ENCODE measurements around the gene CDHR3.

DNA sequence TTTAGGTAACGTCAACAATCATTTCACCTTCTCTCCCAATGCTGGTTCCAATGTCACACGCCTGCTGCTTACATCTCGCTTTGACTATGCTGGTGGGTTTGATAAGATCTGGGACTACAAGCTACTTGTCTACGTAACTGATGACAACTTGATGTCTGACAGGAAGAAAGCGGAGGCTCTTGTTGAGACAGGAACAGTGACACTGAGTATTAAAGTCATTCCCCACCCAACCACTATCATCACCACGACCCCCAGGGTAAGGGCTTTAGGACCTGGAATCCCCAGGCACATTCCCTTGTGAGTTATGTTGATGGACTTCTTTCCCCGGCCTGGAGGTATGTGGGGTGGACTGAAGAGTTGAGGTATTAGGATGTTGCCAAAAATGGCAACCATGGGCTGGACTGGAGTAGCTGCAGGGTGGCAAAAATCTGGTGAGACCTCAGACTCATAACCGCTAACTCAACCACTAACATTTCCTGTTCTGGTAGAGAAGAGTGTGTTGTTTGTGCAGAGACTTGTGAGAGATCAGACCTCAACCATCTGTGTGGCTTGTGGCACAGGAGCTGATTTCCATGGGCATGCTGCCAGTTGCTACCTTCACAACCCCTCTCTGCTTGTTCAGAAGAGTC, 59.2 kb downstream of the CDHR3 start:
- no peak for TF ChIP-seq EZH2 (IDR thresholded peaks at IDR 0.05)
- no peak for TF ChIP-seq POLR2AphosphoS5 (IDR thresholded peaks at IDR 0.05; ENCODE audit: borderline replicate concordance, low read depth, low read length)
- no peak for TF ChIP-seq FOXP2 (optimal IDR thresholded peaks at IDR 0.05; ENCODE audit: control extremely low read depth, extremely low read length, insufficient read depth)
